Coronary artery (tissue), 2 donors: Measurements from ENCODE around the gene LYVE1.
A peak's percentile ranks its signal among the peaks of the same experiment; 100 is the strongest.

ENCODE experiments used
- DNase-seq: peaks from one replicate; pipeline ENCODE4 v3.0.0-alpha.2; 2017; ENCODE audit warnings: low spot score
- H3K27ac ChIP-seq, 2 donors: fragments of 200-600 bp; sonication (generic); one replicate each; pipeline ENCODE4 v1.5.1; 2016 to 2019
- H3K4me3 ChIP-seq: fragments of 200-600 bp; sonication (generic); 2 replicates; pipeline ENCODE4 v1.5.1; 2016; ENCODE audit warnings: mild to moderate bottlenecking, moderate library complexity
- CTCF ChIP-seq: fragments of 200-600 bp; sonication (generic); IDR thresholded peaks from one replicate; pipeline ENCODE4 v1.5.1; 2019; ENCODE audit warnings: antibody characterized with exemption

LYVE1 gene

GRCh38 chr11:10572533-10572932, 4.1 kb upstream of the LYVE1 start:
- no peak for TF ChIP-seq CTCF
- no peak for DNase-seq
- Histone ChIP-seq H3K27ac (peak overlapping the region; percentile 51 to 68), H3K4me3 (no peak overlapping the region)

- no peak for TF ChIP-seq CTCF
- no peak for DNase-seq
- Histone ChIP-seq H3K4me3 (peak overlapping the region; percentile 32), H3K27ac (peak overlapping the region; percentile 46 to 61)
These were observed 1.0 kb downstream of the LYVE1 start for GRCh38 chr11:10567446-10567845.

GRCh38 chr11:10566257-10566957, 2.1 kb downstream of the LYVE1 start:
- peak overlapping the region; percentile 46 to 61 for H3K27ac ChIP-seq
- DNase-seq, result no peak
- TF ChIP-seq CTCF, result no peak
- H3K4me3 ChIP-seq, result peak overlapping the region; percentile 32

- TF ChIP-seq CTCF, result no peak
- Histone ChIP-seq H3K4me3 (peak overlapping the region; percentile 37), H3K27ac (peak overlapping the region in 1 of 2 donors; percentile 58)
- no peak for DNase-seq
These were observed 3.0 kb downstream of the LYVE1 start for GRCh38 chr11:10565493-10565892.

- Histone ChIP-seq H3K4me3 (peak overlapping the region; percentile 37), H3K27ac (peak overlapping the region in 1 of 2 donors; percentile 58)
- peak; percentile 52 for TF ChIP-seq CTCF
- DNase-seq, result no peak
These were observed 3.7 kb downstream of the LYVE1 start for GRCh38 chr11:10564696-10565318.

GRCh38 chr11:10564030-10564429, 4.4 kb downstream of the LYVE1 start:
- Histone ChIP-seq H3K27ac (peak overlapping the region in 1 of 2 donors; percentile 58), H3K4me3 (peak overlapping the region; percentile 37)
- TF ChIP-seq CTCF, result no peak
- DNase-seq, result no peak

GRCh38 chr11:10561947-10562346, 6.5 kb downstream of the LYVE1 start:
- TF ChIP-seq CTCF, result no peak
- DNase-seq, result no peak
- Histone ChIP-seq H3K27ac (no peak overlapping the region), H3K4me3 (no peak overlapping the region)
